Tibial artery (tissue), 4 donors: ENCODE results near the gene NOTCH1.
A peak's percentile ranks its signal among the peaks of the same experiment; 100 is the strongest.
"Not testable (repeated sequence)": the region's sequence is repeated elsewhere in the genome, so short reads cannot be mapped to it uniquely, and the experiment has no call there.

Experiments used
- DNase-seq, 2 donors: peaks; one replicate each; pipeline ENCODE4 v3.0.0-alpha.2; 2019
- H3K27ac ChIP-seq, 2 donors: fragments of 200-600 bp; sonication (generic) in 1 of 2; 1 replicate in 1 of 2; 2 replicates in 1 of 2; pipeline ENCODE4 v1.5.1; 2018 to 2019; ENCODE audit warnings: mild to moderate bottlenecking in 1 of 2
- H3K27me3 ChIP-seq, 2 donors: fragments of 200-600 bp; sonication (generic) in 1 of 2; one replicate each; pipeline versions ENCODE4 v1.5.1 to v1.6.0; 2016 to 2019
- H3K36me3 ChIP-seq, 3 donors: fragments of 200-600 bp; sonication (generic) in 2 of 3; one replicate each; pipeline ENCODE4 v1.5.1; 2016 to 2019; ENCODE audit warnings: mild to moderate bottlenecking in 2 of 3
- H3K4me1 ChIP-seq, 4 donors: fragments of 200-600 bp; sonication (generic) in 2 of 4; 1 replicate in 3 of 4; 2 replicates in 1 of 4; pipeline ENCODE4 v1.5.1; 2016 to 2019
- H3K4me3 ChIP-seq, 2 donors: fragments of 200-600 bp; sonication (generic) in 1 of 2; 1 replicate in 1 of 2; 2 replicates in 1 of 2; pipeline ENCODE4 v1.5.1; 2018 to 2019; ENCODE audit warnings: mild to moderate bottlenecking in 2 of 2
- H3K9me3 ChIP-seq, 3 donors: fragments of 200-600 bp; sonication (generic) in 1 of 3; one replicate each; pipeline ENCODE4 v1.5.1; 2016 to 2019
- CTCF ChIP-seq, 2 experiments: fragments of 200-600 bp in 1 of 2; fragments of 450-650 bp in 1 of 2; IDR thresholded peaks; one replicate each; pipeline ENCODE4 v1.5.1; 2017 to 2019; ENCODE audit warnings: antibody characterized with exemption in 2 of 2, mild to moderate bottlenecking in 1 of 2, moderate library complexity in 1 of 2
- intact Hi-C: fragments of 100-400 bp; cut with DNase I; formaldehyde crosslinking; loops from one replicate; pipeline ENCODE4 v1.15.0; 2023; ENCODE audit warnings: low total_unique reads

The NOTCH1 gene

GRCh38 chr9:136564379-136564988, 18.6 kb upstream of the NOTCH1 start:
- intact Hi-C loops, result no loop called here
- H3K9me3 ChIP-seq, result no peaks in the 10 kb centered on the region
- peak; percentile 28 to 38 for TF ChIP-seq CTCF (IDR thresholded peaks at IDR 0.05)
- no peaks in the 10 kb centered on the region for H3K27me3 ChIP-seq
- H3K36me3 ChIP-seq, result no peaks in the 10 kb centered on the region
- peaks cover 4 to 62% (median 58%) of the 10 kb centered on the region in 4 donors for H3K4me1 ChIP-seq
- peak; percentile 86 to 88 for DNase-seq
- peak overlapping the region; percentile 71 to 82 for H3K27ac ChIP-seq
- no peak overlapping the region for H3K4me3 ChIP-seq

GRCh38 chr9:136563646-136564325, 17.9 kb upstream of the NOTCH1 start:
- peak overlapping the region; percentile 71 to 82 for H3K27ac ChIP-seq
- no peaks in the 10 kb centered on the region for H3K9me3 ChIP-seq
- intact Hi-C loops, result no loop called here
- H3K4me1 ChIP-seq, result peaks cover 4 to 57% (median 53%) of the 10 kb centered on the region in 4 donors
- no peak for TF ChIP-seq CTCF (IDR thresholded peaks at IDR 0.05)
- H3K36me3 ChIP-seq, result no peaks in the 10 kb centered on the region
- DNase-seq, result no peak
- no peak overlapping the region for H3K4me3 ChIP-seq
- no peaks in the 10 kb centered on the region for H3K27me3 ChIP-seq

- Histone ChIP-seq H3K27ac (no peak overlapping the region), H3K27me3 (no peaks in the 10 kb centered on the region), H3K36me3 (no peaks in the 10 kb centered on the region), H3K4me3 (no peak overlapping the region), H3K4me1 (peaks cover 4 to 55% (median 49%) of the 10 kb centered on the region in 4 donors), H3K9me3 (no peaks in the 10 kb centered on the region)
- no peak for TF ChIP-seq CTCF (IDR thresholded peaks at IDR 0.05)
- no peak for DNase-seq
- intact Hi-C loops, result no loop called here
These were observed 17.1 kb upstream of the NOTCH1 start for GRCh38 chr9:136562746-136563495.

- Histone ChIP-seq H3K4me1 (peaks cover 4 to 55% (median 47%) of the 10 kb centered on the region in 4 donors), H3K27ac (no peak overlapping the region), H3K27me3 (no peaks in the 10 kb centered on the region), H3K36me3 (no peaks in the 10 kb centered on the region), H3K4me3 (no peak overlapping the region), H3K9me3 (no peaks in the 10 kb centered on the region)
- DNase-seq, result no peak
- intact Hi-C loops, result no loop called here
- no peak for TF ChIP-seq CTCF (IDR thresholded peaks at IDR 0.05)
These were observed 15.9 kb upstream of the NOTCH1 start for GRCh38 chr9:136561779-136562178.

- H3K27me3 ChIP-seq, result no peaks in the 10 kb centered on the region
- H3K4me1 ChIP-seq, result peaks cover 0 to 51% (median 42%) of the 10 kb centered on the region in 4 donors
- no peak overlapping the region for H3K4me3 ChIP-seq
- H3K27ac ChIP-seq, result no peak overlapping the region
- DNase-seq, result no peak
- no peaks in the 10 kb centered on the region for H3K36me3 ChIP-seq
- no peaks in the 10 kb centered on the region for H3K9me3 ChIP-seq
- intact Hi-C loops, result no loop called here
- no peak for TF ChIP-seq CTCF (IDR thresholded peaks at IDR 0.05)
These were observed 14.7 kb upstream of the NOTCH1 start for GRCh38 chr9:136560586-136560985.

GRCh38 chr9:136559371-136559770, 13.5 kb upstream of the NOTCH1 start:
- H3K4me1 ChIP-seq, result peaks cover 0 to 40% (median 30%) of the 10 kb centered on the region in 4 donors
- H3K9me3 ChIP-seq, H3K27ac ChIP-seq, H3K36me3 ChIP-seq, H3K4me3 ChIP-seq, DNase-seq, H3K27me3 ChIP-seq, intact Hi-C loops: not testable (repeated sequence)

GRCh38 chr9:136558846-136559245, 13.0 kb upstream of the NOTCH1 start:
- H3K27me3 ChIP-seq, H3K4me3 ChIP-seq, H3K36me3 ChIP-seq, DNase-seq, intact Hi-C loops, H3K9me3 ChIP-seq: not testable (repeated sequence)
- H3K4me1 ChIP-seq, result peaks cover 0 to 37% (median 25%) of the 10 kb centered on the region in 4 donors
- H3K27ac ChIP-seq, result peak overlapping the region in 1 of 2 donors; percentile 73
